HEK293 (cell line): Measurements from ENCODE around the gene MTMR10.

Source experiments
- GLI2 ChIP-seq: fragments of 450-650 bp; formaldehyde crosslinking; IDR thresholded peaks from 2 replicates; pipeline ENCODE4; 2017; ENCODE audit warnings: missing biosample characterization, missing genetic modification characterization, low read depth, borderline replicate concordance
- YY1 ChIP-seq: fragments of 450-650 bp; formaldehyde crosslinking; IDR thresholded peaks from 2 replicates; pipeline ENCODE4 v1.5.1; 2018; ENCODE audit warnings: missing biosample characterization, missing genetic modification characterization
- ZNF221 ChIP-seq: fragments of 450-650 bp; formaldehyde crosslinking; IDR thresholded peaks from 2 replicates; pipeline ENCODE4 v1.5.1; 2017; ENCODE audit warnings: missing biosample characterization, missing genetic modification characterization, borderline replicate concordance
- ZNF341 ChIP-seq: fragments of 450-650 bp; formaldehyde crosslinking; IDR thresholded peaks from 2 replicates; pipeline ENCODE4; 2016; ENCODE audit warnings: low read depth, missing biosample characterization, missing genetic modification characterization
- ZNF366 ChIP-seq: fragments of 450-650 bp; formaldehyde crosslinking; conservative IDR thresholded peaks from 2 replicates; pipeline ENCODE4 v1.5.1; 2016; ENCODE audit warnings: missing biosample characterization, missing genetic modification characterization
- ZNF501 ChIP-seq: fragments of 450-650 bp; formaldehyde crosslinking; IDR thresholded peaks from 2 replicates; pipeline ENCODE4 v1.5.1; 2016; ENCODE audit warnings: missing biosample characterization, missing genetic modification characterization
- TF ChIP-seq, protein P1 (sequence below): fragments of 450-650 bp; formaldehyde crosslinking; IDR thresholded peaks from 2 replicates; pipeline ENCODE4 v1.5.1; 2016; ENCODE audit warnings: missing biosample characterization, missing genetic modification characterization
- TF ChIP-seq, protein P2 (sequence below): fragments of 450-650 bp; formaldehyde crosslinking; IDR thresholded peaks from 2 replicates; pipeline ENCODE4 v1.5.1; 2016; ENCODE audit warnings: missing biosample characterization, missing genetic modification characterization

DNA sequence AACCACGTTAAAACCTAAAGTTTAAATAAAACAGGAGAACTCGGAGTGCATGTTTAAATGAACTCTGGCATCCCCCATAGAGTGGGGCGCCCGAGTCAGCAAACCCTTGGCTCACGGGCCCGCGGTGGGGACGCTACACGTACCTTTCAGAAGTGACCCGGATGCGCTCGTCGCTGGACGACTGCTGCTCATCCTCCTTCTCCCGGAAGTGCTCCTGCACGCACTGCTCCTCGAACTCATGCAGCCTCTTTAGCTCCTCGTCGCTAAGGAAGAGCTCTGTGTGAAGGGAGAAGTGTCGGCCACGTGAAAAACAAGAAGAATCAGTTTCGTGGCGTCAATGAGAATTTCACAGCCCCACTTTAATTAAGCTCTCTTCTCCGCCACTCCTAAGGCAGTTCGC is 34.6 kb upstream of the MTMR10 start:
- TF ChIP-seq, protein P1, sequence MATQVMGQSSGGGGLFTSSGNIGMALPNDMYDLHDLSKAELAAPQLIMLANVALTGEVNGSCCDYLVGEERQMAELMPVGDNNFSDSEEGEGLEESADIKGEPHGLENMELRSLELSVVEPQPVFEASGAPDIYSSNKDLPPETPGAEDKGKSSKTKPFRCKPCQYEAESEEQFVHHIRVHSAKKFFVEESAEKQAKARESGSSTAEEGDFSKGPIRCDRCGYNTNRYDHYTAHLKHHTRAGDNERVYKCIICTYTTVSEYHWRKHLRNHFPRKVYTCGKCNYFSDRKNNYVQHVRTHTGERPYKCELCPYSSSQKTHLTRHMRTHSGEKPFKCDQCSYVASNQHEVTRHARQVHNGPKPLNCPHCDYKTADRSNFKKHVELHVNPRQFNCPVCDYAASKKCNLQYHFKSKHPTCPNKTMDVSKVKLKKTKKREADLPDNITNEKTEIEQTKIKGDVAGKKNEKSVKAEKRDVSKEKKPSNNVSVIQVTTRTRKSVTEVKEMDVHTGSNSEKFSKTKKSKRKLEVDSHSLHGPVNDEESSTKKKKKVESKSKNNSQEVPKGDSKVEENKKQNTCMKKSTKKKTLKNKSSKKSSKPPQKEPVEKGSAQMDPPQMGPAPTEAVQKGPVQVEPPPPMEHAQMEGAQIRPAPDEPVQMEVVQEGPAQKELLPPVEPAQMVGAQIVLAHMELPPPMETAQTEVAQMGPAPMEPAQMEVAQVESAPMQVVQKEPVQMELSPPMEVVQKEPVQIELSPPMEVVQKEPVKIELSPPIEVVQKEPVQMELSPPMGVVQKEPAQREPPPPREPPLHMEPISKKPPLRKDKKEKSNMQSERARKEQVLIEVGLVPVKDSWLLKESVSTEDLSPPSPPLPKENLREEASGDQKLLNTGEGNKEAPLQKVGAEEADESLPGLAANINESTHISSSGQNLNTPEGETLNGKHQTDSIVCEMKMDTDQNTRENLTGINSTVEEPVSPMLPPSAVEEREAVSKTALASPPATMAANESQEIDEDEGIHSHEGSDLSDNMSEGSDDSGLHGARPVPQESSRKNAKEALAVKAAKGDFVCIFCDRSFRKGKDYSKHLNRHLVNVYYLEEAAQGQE, result no peak
- TF ChIP-seq, protein P2, sequence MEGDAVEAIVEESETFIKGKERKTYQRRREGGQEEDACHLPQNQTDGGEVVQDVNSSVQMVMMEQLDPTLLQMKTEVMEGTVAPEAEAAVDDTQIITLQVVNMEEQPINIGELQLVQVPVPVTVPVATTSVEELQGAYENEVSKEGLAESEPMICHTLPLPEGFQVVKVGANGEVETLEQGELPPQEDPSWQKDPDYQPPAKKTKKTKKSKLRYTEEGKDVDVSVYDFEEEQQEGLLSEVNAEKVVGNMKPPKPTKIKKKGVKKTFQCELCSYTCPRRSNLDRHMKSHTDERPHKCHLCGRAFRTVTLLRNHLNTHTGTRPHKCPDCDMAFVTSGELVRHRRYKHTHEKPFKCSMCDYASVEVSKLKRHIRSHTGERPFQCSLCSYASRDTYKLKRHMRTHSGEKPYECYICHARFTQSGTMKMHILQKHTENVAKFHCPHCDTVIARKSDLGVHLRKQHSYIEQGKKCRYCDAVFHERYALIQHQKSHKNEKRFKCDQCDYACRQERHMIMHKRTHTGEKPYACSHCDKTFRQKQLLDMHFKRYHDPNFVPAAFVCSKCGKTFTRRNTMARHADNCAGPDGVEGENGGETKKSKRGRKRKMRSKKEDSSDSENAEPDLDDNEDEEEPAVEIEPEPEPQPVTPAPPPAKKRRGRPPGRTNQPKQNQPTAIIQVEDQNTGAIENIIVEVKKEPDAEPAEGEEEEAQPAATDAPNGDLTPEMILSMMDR, result no peak
- no peak for TF ChIP-seq YY1
- no peak for TF ChIP-seq GLI2 (tag by site-specific recombination)
- no peak for TF ChIP-seq ZNF366 (tag by site-specific recombination)
- no peak for TF ChIP-seq ZNF221
- no peak for TF ChIP-seq ZNF501 (tag by site-specific recombination)
- TF ChIP-seq ZNF341 (tag by site-specific recombination), result no peak
